Uterus (tissue), 4 donors: Measurements from ENCODE around the gene SRCAP. TPM values are rescaled to one million over a fixed set of nuclear protein-coding genes. Genes with fewer than 3 reads are reported as not detected.

Experiments
- DNase-seq, 2 donors: peaks; one replicate each; pipeline ENCODE4 v3.0.0-alpha.2; 2019 to 2020
- H3K27ac ChIP-seq, 2 donors: fragments of 200-600 bp; sonication (generic); 1 replicate in 1 of 2; 2 replicates in 1 of 2; pipeline ENCODE4 v1.5.1; 2016 to 2018
- H3K27me3 ChIP-seq, 2 donors: fragments of 200-600 bp; sonication (generic); one replicate each; pipeline ENCODE4 v1.5.1; 2018 to 2019; ENCODE audit warnings: control low read depth in 1 of 2
- H3K36me3 ChIP-seq, 2 donors: fragments of 200-600 bp; sonication (generic); one replicate each; pipeline ENCODE4 v1.5.1; 2019; ENCODE audit warnings: control low read depth in 1 of 2
- H3K4me1 ChIP-seq, 2 donors: fragments of 200-600 bp; sonication (generic); one replicate each; pipeline ENCODE4 v1.5.1; 2018 to 2019; ENCODE audit warnings: control low read depth in 1 of 2
- H3K4me3 ChIP-seq, 2 donors: fragments of 200-600 bp; sonication (generic); 1 replicate in 1 of 2; 2 replicates in 1 of 2; pipeline ENCODE4 v1.5.1; 2018 to 2019; ENCODE audit warnings: mild to moderate bottlenecking in 1 of 2
- H3K9me3 ChIP-seq, 2 donors: fragments of 200-600 bp; sonication (generic); one replicate each; pipeline ENCODE4 v1.5.1; 2019; ENCODE audit warnings: control low read depth in 1 of 2
- POLR2A ChIP-seq, 2 donors: fragments of 450-650 bp; IDR thresholded peaks; one replicate each; pipeline ENCODE4 v1.6.1; 2016; ENCODE audit warnings: antibody characterized with exemption in 2 of 2, mild to moderate bottlenecking in 1 of 2, moderate library complexity in 1 of 2
- intact Hi-C: fragments of 100-400 bp; cut with DNase I; formaldehyde crosslinking; loops from one replicate; pipeline ENCODE4 v1.15.1; 2023; ENCODE audit warnings: low total_unique reads
- total RNA-seq, 4 donors: library from RNA; depleted of rRNA in 3 of 4; stranded (reverse); fragments of >200 nt in 3 of 4; gene quantifications; one replicate each; pipeline versions ENCODE4 v1.1.0 to v1.2.4, GENCODE V29; 2014 to 2023
- TF ChIP-seq, protein P1 (sequence below), 4 experiments: fragments of 200-600 bp in 2 of 4; fragments of 450-650 bp in 2 of 4; sonication (generic) in 2 of 4; IDR thresholded peaks; one replicate each; pipeline ENCODE4 v1.5.1; 2016 to 2019; ENCODE audit warnings: antibody characterized with exemption in 4 of 4, mild to moderate bottlenecking in 2 of 4, moderate library complexity in 1 of 4
- donor health status: DM: yes; HTN: yes; CAD: no.

The SRCAP gene
- total RNA-seq, 4 donors from 2014 or later: 5.6 to 80.7 (median 26.0) TPM

DNA sequence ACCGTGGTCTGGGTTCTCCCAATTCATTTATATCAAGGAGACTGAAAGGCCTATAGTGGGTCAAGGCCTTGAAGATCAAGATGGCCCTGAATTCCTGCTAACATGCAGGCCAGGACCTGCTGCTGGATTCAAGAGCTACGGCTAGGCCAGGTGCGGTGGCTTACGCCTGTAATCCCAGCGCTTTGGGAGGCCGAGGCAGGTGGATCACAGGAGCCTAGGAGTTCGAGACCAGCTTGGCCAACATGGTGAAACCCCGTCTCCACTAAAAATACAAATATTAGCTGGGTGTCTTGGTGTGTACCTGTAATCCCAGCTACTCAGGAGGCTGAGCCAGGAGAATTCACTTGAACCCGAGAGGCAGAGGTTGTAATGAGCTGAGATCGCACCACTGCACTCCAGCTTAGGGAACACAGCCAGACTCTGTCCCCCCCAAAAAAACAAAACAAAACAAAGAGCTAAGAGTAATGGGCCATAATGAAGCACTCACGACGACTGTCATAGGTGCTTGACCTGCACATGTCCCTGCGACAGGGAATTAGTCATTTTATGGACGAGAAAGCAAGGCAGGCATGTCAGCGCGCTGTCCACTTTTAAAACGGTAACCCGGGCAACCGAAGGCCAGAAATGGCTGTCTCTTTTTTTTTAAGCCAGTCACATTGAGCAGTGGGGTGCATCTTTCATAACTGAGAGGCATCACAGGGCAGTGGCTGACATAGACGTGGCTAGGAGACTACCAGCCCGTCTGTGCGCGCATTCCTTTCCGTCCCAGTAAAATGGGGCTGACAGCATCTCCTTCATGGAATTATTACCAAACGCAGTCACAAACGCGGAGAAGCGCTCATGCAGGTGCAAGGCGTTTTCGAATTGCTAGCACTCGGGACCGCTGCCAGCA, 41.8 kb upstream of the SRCAP start:
- no peaks in the 10 kb centered on the region for H3K36me3 ChIP-seq

DNA sequence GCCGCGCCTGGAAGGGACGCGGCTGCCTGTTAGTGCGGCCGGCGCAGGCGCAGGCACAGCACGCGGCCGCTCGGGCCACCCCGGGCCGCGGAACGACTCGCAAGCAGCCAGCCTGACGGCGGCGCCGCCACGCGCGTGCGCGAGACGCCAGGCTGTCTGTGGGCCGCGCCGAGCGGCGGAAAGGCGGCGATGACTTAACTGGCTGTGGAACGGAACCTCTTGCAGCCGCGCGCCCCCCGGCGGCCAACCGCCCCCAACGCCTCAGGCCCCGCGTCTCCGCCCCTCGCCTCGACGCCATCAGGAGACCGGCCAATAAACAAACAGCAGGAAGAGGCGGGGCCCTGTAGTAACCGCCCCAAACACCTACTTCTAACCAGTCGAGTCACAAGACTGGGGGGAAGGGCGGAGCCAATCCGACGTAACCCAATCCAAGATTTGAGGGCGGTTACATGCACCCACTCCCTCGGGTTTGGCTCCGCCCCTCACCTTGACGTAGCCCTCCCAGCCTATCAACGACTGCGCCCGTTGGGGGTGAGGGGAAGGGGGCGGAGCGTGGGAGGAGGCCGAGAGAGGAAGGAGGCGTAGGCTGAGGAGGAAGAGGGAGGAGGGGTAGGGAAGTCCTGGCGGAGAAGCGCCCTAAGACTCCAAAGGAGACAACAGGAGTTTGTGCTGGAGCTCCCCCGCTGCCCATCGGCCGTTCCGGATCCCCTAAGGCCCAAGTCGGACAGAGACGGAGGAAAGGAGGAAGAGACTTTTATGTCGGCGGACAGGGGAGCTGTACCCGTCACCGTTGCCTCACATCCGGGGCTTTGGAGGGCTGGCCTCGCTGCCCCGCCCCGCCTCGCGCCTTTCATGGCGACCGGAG, 40.9 kb upstream of the SRCAP start, which contains the start of gene FBRS:
Gene FBRS, plus strand, starts transcription at position 566 of the 865 bp plus-strand sequence. CDS start 1,088 bp downstream, outside the sequence.
- Histone ChIP-seq H3K4me3 (peak within 1 kb of the TSS; percentile 60 to 94), H3K36me3 (no peaks in the 10 kb centered on the region), H3K27me3 (no peaks in the 10 kb centered on the region), H3K27ac (peak within 1 kb of the TSS; percentile 99), H3K9me3 (no peaks in the 10 kb centered on the region), H3K4me1 (peaks cover 0 to 18% of the 10 kb centered on the region in 2 donors)
- TF ChIP-seq POLR2A (IDR thresholded peaks at IDR 0.05): peak; percentile 67 to 88
- TF ChIP-seq, protein P1, sequence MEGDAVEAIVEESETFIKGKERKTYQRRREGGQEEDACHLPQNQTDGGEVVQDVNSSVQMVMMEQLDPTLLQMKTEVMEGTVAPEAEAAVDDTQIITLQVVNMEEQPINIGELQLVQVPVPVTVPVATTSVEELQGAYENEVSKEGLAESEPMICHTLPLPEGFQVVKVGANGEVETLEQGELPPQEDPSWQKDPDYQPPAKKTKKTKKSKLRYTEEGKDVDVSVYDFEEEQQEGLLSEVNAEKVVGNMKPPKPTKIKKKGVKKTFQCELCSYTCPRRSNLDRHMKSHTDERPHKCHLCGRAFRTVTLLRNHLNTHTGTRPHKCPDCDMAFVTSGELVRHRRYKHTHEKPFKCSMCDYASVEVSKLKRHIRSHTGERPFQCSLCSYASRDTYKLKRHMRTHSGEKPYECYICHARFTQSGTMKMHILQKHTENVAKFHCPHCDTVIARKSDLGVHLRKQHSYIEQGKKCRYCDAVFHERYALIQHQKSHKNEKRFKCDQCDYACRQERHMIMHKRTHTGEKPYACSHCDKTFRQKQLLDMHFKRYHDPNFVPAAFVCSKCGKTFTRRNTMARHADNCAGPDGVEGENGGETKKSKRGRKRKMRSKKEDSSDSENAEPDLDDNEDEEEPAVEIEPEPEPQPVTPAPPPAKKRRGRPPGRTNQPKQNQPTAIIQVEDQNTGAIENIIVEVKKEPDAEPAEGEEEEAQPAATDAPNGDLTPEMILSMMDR (IDR thresholded peaks at IDR 0.05): peak; percentile 71 to 94 (median 84)
- intact Hi-C loops: no loop called here
- DNase-seq: peak; percentile 100

More for the DNA sequence above, 41.8 kb upstream of the SRCAP start:
- intact Hi-C loops: no loop called here
- H3K27ac ChIP-seq: peak overlapping the region; percentile 69 to 88
- no peaks in the 10 kb centered on the region for H3K27me3 ChIP-seq
- no peaks in the 10 kb centered on the region for H3K9me3 ChIP-seq
- DNase-seq: no peak
- peak overlapping the region; percentile 17 to 42 for H3K4me3 ChIP-seq
- no peak for TF ChIP-seq POLR2A (IDR thresholded peaks at IDR 0.05)
- TF ChIP-seq, protein P1 (IDR thresholded peaks at IDR 0.05): no peak
- H3K4me1 ChIP-seq: peaks cover 0 to 14% of the 10 kb centered on the region in 2 donors

DNA sequence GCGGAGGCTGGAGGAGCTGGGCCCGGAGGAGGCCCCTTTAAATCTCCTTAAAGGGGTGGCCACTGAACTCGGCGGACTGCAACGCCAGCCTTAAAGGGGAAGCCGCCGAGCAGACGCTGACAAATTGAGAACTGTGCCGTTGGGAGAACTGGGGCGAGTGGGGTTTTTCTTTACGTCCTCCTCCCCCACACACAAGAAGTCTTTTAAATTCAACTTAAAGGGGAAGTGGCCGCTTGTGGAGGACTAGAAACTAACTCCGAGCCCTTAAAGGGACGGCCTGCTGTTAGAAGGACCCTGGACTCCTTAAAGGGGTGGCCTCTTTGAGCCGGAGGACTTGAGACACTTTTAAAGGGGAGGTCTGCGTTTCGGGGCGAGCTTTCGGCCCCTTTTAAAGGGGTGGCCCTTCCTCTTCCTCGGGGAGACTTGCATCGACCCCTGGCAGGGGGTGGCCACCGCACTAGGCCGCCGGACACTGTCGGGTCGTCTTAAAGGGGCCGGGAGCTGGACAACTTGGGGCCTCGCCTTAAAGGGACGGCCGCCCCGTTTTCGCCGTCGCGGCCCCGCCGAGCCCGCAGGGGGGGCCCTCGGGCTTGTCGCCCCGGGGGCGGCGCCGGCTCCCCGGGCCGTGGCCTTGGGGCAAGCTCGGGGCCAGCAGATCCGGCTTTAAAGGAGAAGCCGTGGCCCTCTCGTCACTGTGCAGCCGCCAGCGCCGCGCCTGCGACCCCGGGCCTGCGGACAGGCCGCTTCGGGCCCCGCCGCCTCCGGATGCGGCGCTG, 40.1 kb upstream of the SRCAP start:
- Histone ChIP-seq H3K4me1 (peaks cover 0 to 18% of the 10 kb centered on the region in 2 donors), H3K36me3 (no peaks in the 10 kb centered on the region), H3K4me3 (peak overlapping the region; percentile 60 to 94), H3K9me3 (no peaks in the 10 kb centered on the region), H3K27ac (peak overlapping the region; percentile 99), H3K27me3 (no peaks in the 10 kb centered on the region)
- DNase-seq: peak; percentile 82 to 91
- peak in 1 of 2 donors; percentile 24 for TF ChIP-seq POLR2A (IDR thresholded peaks at IDR 0.05)
- TF ChIP-seq, protein P1 (IDR thresholded peaks at IDR 0.05): peak in 2 of 4 experiments; percentile 12 to 23
- intact Hi-C loops: no loop called here

DNA sequence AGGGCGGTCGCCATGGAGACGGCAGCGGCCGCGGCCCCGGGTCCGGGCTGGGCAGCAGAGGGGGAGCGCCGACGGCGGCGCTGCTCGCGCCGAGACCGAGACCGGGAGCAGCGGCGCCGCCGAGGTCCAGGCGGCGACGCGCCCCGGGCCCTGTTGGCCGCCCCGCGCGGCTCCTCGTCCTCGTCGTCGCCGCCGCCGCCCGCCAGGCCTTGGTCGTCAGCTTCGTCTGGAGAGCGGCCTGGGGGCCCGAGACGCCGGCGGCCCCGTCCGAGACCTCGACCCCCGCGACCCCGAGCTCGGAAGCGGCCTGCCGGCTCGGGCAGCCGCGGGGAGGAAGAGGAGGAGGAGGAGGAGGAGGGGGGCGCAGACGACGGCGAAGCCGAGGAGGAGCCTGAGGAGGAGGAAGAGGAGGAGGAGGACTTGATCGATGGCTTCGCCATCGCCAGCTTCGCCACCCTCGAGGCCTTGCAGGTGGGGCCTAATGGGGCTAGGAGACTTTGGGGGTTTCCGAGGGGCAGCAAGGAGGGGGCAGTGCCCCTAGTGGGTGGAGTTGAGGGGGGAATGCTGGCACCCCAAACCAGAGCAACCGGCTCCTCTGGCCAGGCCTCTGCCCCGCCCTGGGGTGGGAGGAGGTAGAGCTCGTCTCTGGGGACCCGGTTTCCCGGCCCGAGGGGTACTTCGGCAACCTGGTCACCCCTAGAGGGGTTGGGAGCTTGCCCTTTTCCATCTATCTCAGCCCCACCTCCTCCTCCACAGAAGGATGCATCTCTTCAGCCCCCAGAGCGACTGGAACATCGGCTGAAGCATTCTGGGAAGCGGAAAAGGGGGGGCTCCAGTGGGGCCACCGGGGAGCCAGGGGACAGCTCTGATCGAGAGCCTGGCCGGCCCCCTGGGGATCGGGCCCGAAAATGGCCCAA, 39.2 kb upstream of the SRCAP start:
- H3K4me3 ChIP-seq: peak overlapping the region; percentile 60 to 94
- H3K4me1 ChIP-seq: peaks cover 0 to 18% of the 10 kb centered on the region in 2 donors
- H3K27ac ChIP-seq: peak overlapping the region; percentile 99
- intact Hi-C loops: no loop called here
- TF ChIP-seq, protein P1 (IDR thresholded peaks at IDR 0.05): no peak
- TF ChIP-seq POLR2A (IDR thresholded peaks at IDR 0.05): no peak
- no peaks in the 10 kb centered on the region for H3K36me3 ChIP-seq
- no peaks in the 10 kb centered on the region for H3K9me3 ChIP-seq
- peak in 1 of 2 donors; percentile 46 for DNase-seq
- H3K27me3 ChIP-seq: no peaks in the 10 kb centered on the region
